GM12865 (cell line): ENCODE data around the gene ANKRD30BL.
"Not testable (repeated sequence)": the region's sequence is repeated elsewhere in the genome, so short reads cannot be mapped to it uniquely, and the experiment has no call there.

Experiments used
- DNase-seq: peaks from one replicate; pipeline ENCODE4 v3.0.0; 2010; ENCODE audit warnings: low read depth
- H3K4me3 ChIP-seq: 2 replicates; pipeline ENCODE4 v1.5.1; 2011; ENCODE audit warnings: mild to moderate bottlenecking, low read depth, low read length, control low read depth
- TF ChIP-seq, protein P1 (sequence below): IDR thresholded peaks from 2 replicates; pipeline ENCODE4 v1.5.1; 2011; ENCODE audit warnings: low read length, control low read depth, low read depth, inconsistent platforms; ENCODE audit not compliant: insufficient read depth; ENCODE audit errors: missing control alignments

The ANKRD30BL gene, protein sequence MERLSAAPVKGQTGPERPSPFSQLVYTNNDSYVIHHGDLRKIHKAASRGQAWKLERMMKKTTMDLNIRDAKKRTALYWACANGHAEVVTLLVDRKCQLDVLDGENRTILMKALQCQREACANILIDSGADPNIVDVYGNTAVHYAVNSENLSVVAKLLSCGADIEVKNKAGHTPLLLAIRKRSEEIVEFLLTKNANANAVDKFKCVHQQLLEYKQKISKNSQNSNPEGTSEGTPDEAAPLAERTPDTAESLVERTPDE

DNA sequence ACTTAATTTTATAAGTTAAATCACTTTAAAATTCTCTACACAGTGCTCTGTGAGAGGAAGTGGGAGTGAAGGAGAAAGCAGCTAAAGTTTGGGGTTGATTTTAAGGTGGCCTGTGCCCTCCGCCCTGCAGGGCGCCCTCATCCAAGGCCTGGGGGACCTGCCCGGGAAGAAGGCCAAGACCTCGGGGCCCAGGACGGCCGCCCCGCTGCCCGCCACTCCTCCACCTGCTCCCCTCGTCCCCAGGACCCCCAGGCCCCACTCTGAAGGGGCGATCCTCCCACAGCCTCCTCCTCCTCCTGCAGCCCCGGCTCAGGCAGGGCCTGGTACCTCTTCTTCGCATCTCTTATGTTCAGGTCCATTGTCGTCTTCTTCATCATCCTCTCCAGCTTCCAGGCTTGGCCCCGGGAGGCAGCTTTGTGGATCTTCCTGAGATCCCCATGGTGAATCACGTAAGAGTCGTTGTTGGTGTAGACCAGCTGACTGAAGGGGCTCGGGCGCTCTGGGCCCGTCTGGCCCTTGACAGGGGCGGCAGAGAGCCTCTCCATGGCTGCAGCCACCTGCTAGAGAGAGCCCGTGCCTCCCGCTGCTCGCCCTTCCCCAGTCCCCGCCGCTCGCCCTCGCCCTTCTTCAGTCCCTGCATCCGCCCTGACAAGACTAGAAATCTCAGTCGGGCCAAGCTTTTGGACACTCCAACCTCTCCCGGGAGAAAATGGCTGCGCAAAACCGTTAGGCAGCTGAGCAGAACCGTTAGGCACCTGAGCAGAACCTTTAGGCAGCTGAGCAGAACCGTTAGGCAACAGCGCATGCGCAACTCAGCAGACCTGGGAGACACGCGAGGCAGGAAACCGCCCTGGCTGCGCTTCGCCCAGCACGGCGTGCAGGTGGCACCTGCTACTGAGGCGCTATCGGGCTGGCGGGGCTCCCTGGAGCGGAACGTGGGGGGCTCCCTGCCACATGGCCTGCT is at the start of gene ANKRD30BL:
Gene ANKRD30BL (minus strand): TSS at position 792 of the 964 bp plus-strand sequence. CDS start 247 bp downstream, at position 545.
- not testable (repeated sequence) for H3K4me3 ChIP-seq, DNase-seq

DNA sequence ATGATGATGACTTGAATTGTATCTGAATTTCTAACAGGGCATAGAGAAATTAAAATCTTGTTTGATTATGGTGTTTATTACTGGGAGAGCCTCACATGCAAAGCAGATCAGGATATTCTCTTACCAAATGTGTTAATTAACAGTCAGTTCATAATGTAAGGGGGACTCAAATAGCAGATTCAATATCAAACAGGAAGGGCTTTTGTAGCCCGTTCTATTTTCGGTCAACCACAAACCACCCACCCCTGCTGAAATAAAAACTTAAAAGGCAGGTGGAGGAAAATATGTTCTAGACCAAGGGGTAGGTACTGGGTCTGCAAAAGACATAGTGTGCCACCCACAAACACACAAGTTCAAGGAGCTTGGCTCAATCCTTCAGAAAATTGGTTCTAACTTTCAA is 41.1 kb upstream of the ANKRD30BL start:
- not testable (repeated sequence) for DNase-seq, H3K4me3 ChIP-seq

DNA sequence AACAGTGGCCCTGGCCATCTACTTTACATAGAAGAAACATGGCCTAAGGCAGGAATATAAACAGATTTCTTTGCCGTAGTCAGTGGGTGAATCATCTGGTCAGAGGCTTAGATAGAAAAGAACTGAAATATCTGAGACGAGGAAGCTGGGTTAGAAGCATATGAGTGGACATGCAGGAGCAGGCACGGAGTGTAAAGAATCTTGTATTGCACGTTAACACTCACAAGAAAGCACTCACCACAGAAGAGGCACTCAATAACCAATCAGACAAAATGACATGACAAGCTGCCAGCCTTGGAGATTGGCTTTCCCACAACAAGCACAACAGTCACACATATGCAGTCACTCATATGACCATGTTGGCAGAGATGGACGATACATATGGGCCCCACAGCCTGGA is 31.1 kb upstream of the ANKRD30BL start:
- not testable (repeated sequence) for DNase-seq

DNA sequence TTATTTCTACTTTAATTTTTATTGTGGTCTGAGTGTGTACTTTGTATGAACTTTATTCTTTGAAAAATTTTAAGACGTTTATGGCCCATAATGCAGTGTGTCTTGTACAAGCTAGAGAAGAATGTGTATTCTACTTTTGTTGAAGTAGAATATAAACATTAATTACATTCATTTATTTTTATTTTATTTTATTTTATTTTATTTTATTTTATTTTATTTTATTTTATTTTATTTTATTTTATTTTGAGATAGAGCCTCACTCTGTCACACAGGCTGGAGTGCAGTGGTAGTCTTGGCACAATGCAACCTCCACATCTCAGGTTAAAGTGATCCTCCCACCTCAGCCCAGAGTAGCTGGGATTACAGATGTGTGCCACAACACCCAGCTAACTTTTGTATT is 5.3 kb upstream of the ANKRD30BL start:
- DNase-seq, H3K4me3 ChIP-seq: not testable (repeated sequence)

More for the DNA sequence above, 31.1 kb upstream of the ANKRD30BL start:
- H3K4me3 ChIP-seq = not testable (repeated sequence)

DNA sequence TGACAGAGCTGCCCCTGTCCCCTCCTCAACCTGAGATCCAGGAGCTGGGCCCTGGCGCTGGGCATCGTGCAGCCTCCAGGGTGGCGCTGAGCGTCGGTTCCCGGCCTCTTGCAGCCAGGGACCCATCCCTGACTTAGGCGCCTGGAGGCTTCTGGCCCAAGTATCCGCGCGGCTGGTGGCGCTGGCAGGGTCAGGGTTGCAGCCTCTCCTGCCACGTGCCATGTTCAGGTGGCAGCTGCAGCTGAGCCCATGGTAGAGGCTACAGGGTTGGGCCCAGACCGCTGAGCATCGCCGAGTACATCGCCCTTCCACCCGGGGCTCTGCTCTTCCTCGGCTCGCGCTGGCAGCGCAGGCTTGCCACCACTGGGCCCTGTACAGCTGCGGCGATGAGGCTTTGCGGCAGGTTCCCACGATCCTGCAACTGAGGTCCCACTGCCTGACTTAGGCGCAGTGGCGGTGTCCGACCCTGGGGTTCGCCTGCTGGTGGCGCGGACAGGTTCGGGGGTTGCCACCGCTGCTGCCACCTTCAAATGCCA is 441 bp upstream of the ANKRD30BL start:
- H3K4me3 ChIP-seq, DNase-seq: not testable (repeated sequence)

DNA sequence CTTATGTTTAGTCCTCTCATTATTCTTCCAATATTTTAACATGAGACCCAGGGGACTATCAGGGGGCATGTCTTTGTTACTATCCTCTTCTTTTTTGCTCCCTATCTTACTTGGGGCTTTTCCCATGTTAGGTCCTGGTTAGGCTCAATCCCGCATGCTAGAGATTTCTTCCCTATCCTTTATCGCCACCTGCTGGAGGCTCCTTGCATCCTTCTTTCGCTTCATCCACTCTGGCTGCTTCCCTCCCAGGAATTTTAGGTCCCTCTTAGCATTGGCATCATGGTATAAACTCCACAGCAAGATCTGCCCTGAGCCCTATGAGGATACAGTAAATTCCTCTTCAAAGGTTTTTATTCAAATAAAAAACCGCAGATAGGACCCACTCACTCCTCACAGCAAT is 15.0 kb downstream of the ANKRD30BL start:
- DNase-seq = peak; percentile 42
- TF ChIP-seq, protein P1, sequence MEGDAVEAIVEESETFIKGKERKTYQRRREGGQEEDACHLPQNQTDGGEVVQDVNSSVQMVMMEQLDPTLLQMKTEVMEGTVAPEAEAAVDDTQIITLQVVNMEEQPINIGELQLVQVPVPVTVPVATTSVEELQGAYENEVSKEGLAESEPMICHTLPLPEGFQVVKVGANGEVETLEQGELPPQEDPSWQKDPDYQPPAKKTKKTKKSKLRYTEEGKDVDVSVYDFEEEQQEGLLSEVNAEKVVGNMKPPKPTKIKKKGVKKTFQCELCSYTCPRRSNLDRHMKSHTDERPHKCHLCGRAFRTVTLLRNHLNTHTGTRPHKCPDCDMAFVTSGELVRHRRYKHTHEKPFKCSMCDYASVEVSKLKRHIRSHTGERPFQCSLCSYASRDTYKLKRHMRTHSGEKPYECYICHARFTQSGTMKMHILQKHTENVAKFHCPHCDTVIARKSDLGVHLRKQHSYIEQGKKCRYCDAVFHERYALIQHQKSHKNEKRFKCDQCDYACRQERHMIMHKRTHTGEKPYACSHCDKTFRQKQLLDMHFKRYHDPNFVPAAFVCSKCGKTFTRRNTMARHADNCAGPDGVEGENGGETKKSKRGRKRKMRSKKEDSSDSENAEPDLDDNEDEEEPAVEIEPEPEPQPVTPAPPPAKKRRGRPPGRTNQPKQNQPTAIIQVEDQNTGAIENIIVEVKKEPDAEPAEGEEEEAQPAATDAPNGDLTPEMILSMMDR = peak; percentile 54
- not testable (repeated sequence) for H3K4me3 ChIP-seq
